ENCODE measurements around the gene VWDE. TPM values are rescaled to one million over a fixed set of nuclear protein-coding genes. Genes with fewer than 3 reads are reported as not detected.

Gene VWDE
- under 0.01 TPM in 1 of 2 replicates, not detected in the other for total RNA-seq

DNA sequence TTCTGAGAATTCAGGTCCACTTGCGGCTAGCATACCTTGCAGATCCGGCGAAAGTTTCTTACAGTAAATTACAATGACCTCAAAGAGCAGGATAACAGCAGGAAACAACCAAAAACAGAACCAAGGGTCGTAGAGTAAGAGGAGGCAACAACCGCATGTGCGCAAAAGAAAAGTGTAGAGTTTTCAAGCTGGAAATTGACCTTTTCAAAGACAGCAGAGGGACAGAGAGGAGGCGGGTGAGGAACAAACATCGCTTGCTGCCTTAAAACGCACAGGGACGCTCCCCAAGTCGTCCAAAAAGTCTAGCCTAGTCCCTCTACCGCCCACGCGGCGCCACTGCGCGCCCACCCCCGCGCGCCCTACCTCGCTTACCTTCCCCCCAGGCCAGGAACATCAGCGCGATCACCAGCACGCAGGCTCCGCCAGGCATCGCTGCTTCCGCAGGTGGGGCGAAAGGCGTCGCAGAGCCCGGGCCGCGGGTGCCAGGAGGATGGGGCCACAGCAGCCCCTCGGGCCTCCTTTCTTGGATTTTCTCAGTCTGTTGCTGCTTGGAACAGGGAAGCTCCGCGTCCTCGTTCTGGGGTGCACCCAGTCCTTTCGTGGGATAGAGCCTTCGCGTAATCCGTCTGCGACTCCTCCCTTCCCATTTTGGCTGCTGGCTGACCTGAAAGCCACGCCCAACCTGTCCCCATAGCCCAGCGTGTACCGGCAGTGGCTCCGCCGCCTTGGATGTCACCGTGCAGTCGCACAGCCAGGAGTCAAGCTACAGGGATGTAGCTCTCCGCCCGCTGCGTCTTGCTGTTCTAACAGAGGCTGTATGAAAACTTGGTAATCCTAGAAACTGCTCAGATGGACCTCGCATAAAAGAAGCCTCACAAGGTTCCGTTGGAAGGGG is at the start of gene VWDE:
Gene VWDE (minus strand): TSS at position 579 of the 895 bp plus-strand sequence. CDS start 149 bp downstream, at position 430.

Other genes with a start within 250 kb of the VWDE start
- gene TMEM106B, start 192.6 kb downstream of the VWDE start, total RNA-seq: 37.1 and 39.7 TPM in 2 replicates
- gene SCIN, start 166.9 kb upstream of the VWDE start, total RNA-seq: under 0.01 TPM in 2 replicates

All from subcutaneous preadipocyte (primary cell).